CD1c-positive myeloid dendritic cell (primary cell): Measurements from ENCODE around the gene USP4.
"Not testable (repeated sequence)": the region's sequence is repeated elsewhere in the genome, so short reads cannot be mapped to it uniquely, and the experiment has no call there.

Source experiments
- DNase-seq: peaks from one replicate; pipeline ENCODE4 v3.0.0-alpha.2; 2016; ENCODE audit errors: extremely low spot score

The USP4 gene, protein sequence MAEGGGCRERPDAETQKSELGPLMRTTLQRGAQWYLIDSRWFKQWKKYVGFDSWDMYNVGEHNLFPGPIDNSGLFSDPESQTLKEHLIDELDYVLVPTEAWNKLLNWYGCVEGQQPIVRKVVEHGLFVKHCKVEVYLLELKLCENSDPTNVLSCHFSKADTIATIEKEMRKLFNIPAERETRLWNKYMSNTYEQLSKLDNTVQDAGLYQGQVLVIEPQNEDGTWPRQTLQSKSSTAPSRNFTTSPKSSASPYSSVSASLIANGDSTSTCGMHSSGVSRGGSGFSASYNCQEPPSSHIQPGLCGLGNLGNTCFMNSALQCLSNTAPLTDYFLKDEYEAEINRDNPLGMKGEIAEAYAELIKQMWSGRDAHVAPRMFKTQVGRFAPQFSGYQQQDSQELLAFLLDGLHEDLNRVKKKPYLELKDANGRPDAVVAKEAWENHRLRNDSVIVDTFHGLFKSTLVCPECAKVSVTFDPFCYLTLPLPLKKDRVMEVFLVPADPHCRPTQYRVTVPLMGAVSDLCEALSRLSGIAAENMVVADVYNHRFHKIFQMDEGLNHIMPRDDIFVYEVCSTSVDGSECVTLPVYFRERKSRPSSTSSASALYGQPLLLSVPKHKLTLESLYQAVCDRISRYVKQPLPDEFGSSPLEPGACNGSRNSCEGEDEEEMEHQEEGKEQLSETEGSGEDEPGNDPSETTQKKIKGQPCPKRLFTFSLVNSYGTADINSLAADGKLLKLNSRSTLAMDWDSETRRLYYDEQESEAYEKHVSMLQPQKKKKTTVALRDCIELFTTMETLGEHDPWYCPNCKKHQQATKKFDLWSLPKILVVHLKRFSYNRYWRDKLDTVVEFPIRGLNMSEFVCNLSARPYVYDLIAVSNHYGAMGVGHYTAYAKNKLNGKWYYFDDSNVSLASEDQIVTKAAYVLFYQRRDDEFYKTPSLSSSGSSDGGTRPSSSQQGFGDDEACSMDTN

GRCh38 chr3:49339941-49340800 lies at the start of gene USP4:
USP4 (minus strand) TSS chr3:49340053; CDS start chr3:49340024, 29 bp downstream.
- DNase-seq, result peak; percentile 96

DNA sequence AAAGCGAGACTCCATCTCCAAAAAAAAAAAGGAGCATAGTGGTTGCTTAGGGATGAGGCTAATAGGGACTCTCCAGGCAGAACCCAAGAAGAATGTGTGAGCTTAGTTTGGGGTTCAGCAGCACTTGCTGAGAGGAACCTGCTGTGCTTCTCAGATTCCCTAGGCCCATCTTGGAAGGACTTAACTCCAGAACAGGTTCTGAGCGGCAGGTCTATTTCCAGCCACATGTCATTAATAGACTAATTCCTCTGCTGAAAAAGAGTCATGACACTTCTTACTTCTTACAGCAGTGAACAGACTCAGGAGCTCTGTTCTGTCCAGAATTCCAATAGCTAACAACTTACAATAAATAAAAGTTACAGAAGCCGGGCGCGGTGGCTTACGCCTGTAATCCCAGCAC lies 49.4 kb upstream of the USP4 start:
- DNase-seq, result no peak

DNA sequence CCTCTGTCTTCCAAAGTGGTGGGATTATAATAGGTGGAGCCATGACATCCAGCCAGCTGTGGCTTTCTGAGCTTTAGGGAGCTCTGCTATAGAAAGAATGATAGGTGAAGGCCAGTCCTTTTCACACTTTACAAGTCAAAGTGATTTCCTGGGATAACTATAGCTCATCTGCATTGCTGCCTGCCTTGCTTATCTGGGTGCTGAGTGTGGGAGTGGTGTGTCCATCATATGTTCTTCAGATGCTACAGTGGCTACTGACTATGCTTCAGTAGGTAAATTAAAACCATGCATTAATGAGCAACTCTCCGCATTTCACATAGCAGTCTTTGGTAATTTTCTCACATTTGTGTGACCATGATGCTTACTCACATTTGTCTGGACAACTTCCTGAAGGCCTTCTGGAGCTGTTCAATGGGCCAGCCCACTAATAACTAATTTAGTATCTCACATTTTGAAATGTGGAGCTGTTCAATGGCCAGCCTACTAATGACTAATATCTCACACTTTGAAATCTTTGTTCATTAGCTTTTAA lies 48.5 kb upstream of the USP4 start:
- DNase-seq, result no peak

DNA sequence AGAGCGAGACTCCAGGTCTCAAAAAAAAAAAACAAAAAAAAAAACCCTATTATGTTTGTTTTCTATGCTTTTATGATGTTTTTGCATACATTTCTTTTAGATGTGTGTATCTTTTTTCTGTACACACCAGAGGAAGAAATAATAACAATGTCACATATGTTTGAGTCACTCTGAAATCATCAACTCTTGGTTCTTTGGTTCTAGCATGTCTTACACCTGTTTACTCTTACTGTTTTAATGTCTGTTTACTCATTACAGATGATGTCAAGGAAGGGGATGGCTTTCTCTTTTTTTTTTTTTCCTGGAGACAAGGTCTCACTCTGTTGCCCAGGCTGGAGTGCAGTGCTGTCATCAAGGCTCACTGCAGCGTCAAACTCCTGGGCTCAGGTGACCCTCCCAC lies 47.9 kb upstream of the USP4 start:
- DNase-seq, result no peak

GRCh38 chr3:49386056-49386756 lies 46.4 kb upstream of the USP4 start:
- peak; percentile 66 for DNase-seq

DNA sequence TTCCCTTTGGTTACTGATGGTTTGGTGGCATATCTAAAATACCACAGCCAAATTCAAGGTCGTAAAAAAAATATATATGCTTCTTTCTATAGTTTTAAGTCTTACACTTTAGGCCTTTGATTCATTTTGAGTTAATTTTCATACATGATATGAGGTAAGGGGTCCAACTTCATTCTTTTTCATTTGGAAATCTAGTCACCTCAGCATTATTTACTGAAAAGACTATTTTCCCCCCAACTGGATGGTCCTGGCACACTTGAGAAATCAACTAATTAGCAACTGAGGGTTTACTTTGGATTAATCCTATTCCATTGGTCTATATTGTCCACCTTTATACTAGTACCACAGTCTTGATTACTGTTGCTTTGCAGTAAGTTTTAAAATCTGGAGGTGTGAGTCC lies 45.8 kb upstream of the USP4 start:
- no peak for DNase-seq

- no peak for DNase-seq
Measured at GRCh38 chr3:49383387-49383786, 43.5 kb upstream of the USP4 start.

DNA sequence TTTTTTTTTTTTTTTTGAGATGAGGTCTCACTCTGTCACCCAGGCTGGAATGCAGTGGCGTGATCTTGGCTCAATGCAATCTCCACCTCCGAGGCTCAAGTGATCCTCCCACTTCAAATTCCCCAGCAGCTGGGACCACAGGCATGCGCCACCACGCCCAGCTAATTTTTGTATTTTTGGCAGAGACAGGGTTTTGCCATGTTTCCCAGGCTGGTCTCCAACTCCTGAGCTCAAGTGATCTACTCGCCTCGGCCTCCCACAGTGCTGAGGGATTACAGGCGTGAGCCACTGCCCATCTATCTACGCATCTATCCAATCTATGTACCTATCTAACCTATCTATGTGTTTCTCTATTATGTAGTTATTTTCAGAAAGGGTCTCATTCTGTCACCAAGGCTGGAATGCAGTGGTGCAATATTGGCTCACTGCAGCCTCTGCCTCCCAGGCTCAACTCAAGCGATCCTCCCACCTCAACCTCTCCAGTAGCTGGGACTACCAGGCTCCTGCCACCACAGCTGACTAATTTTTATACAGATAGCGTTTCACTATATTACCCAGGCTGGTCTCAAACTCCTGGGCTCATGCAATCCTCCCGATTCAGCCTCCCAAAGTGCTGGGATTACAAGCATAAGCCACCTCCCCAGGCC lies 38.5 kb upstream of the USP4 start:
- no peak for DNase-seq

DNA sequence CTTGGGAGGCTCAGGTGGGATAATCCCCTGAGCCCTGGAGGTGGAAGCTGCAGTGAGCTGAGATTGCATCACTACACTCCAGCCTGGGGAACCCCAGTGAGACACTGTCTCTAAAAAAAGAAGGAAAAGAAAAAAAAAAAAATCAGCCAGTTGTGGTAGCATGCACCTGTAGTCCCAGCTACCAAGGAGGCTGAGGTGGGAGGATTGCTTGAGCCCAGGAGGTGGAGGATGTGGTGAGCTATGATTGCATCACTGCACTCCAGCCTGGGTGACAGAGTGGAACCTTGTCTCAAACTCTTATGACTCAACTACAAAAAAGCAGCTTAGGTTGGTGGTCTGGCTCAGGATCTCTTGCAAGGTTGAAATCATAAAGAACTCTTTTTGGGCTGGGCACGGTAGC lies 37.6 kb upstream of the USP4 start:
- DNase-seq, result peak; percentile 22

DNA sequence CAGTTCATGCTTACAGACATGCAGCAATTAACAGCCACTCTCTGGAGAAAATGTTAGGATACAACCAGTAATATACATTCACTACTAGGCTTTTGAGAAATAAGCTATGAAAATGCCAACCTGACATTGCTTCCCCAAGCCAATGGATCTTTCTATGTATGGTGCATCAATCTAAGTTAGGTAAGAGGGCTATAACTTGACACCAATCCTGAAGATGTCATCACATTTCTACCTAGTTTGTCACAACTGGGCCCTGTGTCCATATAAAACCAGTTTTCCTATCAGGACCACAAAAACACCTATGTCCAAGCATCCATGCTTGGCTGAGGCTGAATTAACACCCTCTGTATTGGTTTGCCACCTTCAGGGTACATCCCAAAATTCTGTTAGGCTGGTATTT lies 32.1 kb upstream of the USP4 start:
- no peak for DNase-seq

GRCh38 chr3:49370585-49371290 lies 30.9 kb upstream of the USP4 start:
- DNase-seq, result no peak

- no peak for DNase-seq
Measured at GRCh38 chr3:49362561-49362960, 22.7 kb upstream of the USP4 start.

GRCh38 chr3:49359623-49360022 lies 19.8 kb upstream of the USP4 start:
- no peak for DNase-seq

DNA sequence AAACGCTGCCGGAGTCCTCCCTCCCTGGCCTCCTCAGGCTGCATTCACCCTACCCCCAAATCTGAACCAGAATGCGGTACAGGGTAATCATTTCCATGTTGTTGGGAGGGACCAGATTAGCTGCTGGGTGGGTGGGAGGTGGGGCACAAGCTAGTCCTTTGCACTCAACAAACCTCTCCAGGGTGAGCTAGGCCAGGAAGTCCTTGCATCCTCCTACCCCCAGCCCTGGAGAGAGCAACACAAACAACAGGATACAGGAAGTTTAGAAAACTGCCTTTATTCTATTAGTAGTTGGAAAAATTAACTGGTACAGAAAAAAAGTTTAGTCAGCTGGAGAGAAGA lies 19.0 kb upstream of the USP4 start:
- peak; percentile 65 for DNase-seq

DNA sequence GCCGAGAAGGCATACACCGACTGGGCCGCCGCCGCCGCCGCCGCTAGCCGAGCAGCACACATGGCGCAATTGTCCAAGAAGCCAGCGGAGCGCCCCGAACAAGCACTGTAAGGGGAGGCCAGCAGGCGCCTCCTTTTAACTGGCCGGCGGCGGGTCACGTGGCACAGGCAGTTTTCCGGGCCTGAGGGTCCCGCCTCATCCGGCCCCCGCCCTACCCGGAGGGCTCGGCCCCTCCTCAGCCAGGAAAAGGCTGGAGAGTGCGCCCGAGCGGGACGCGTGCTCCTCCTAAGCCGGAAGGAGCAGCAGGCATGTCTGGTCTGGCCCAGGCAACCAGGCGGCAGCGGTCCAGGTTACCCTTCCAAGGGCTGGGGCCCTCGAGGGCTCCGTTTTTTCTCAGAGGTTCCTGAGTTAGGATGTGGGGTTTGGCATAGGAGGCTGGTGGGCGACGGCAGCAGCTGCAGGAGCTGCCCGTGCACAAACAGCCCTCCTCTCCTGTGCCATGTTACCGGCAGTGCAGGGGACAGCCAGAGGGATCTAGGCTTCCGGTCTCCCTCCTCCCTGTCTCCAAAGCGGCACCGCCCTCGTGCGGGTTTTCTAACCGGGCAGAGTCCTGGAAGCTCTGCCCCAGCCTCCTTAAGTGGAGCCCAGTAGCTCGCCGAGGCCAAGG lies 18.5 kb upstream of the USP4 start, which contains the start of gene GPX1:
Gene GPX1, minus strand, starts transcription at position 137 of the 667 bp plus-strand sequence. Its CDS starts 75 bp downstream, at position 62.
- peak; percentile 95 for DNase-seq

DNA sequence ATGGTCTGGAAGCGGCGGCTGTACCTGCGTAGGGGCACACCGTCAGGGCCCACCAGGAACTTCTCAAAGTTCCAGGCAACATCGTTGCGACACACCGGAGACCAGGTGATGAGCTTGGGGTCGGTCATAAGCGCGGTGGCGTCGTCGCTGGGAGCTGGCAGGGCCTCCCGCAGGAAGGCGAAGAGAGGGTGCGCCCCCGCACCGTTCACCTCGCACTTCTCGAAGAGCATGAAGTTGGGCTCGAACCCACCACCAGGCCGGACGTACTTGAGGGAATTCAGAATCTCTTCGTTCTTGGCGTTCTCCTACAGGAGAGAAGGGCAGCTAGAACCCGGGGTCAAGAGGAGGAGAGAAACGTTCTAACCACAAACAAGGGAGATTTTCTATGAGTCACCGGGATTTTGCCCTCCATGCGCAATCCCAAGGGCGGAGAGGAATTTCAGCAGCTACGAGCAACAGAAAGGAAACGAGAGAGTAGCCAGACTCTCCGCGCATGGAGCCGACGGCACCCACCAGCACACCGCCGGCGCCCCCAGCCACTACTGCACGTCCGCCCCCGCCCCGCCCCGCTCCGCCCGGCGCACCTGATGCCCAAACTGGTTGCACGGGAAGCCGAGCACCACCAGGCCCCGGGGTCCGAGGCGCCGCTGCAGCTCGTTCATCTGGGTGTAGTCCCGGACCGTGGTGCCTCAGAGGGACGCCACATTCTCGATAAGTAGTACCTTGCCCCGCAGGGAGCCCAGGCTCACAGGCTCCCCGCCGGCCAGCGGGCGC lies 17.8 kb upstream of the USP4 start:
- DNase-seq, result peak; percentile 78

GRCh38 chr3:49357095-49357442 lies 17.2 kb upstream of the USP4 start:
- not testable (repeated sequence) for DNase-seq

- no peak for DNase-seq
Measured at GRCh38 chr3:49352890-49353421, 13.1 kb upstream of the USP4 start.
